Hepatocyte (in vitro differentiated cells): Measurements from ENCODE around the gene SIK2. TPM values are rescaled to one million over a fixed set of nuclear protein-coding genes. Genes with fewer than 3 reads are reported as not detected.

Experiments used
- DNase-seq: peaks from one replicate; pipeline ENCODE4 v3.0.0-alpha.2; 2016; ENCODE audit warnings: low spot score
- H2AFZ ChIP-seq: fragments of 200-600 bp; sonication (generic); 2 replicates; pipeline ENCODE4 v1.6.0; 2016; ENCODE audit warnings: antibody characterized with exemption, mild to moderate bottlenecking
- H3K27ac ChIP-seq: fragments of 200-600 bp; sonication (generic); 2 replicates; pipeline ENCODE4 v1.5.1; 2016; ENCODE audit warnings: mild to moderate bottlenecking
- H3K27me3 ChIP-seq: fragments of 200-600 bp; sonication (generic); 2 replicates; pipeline ENCODE4 v1.6.1; 2016
- H3K36me3 ChIP-seq: fragments of 200-600 bp; sonication (generic); replicated peaks from 2 replicates; pipeline ENCODE4 v1.5.1; 2016; ENCODE audit warnings: low read depth; ENCODE audit not compliant: insufficient read depth
- H3K4me1 ChIP-seq: fragments of 200-600 bp; sonication (generic); 2 replicates; pipeline ENCODE4 v1.5.1; 2016; ENCODE audit warnings: mild to moderate bottlenecking, moderate library complexity; ENCODE audit not compliant: insufficient read depth
- H3K4me2 ChIP-seq: fragments of 200-600 bp; sonication (generic); 2 replicates; pipeline ENCODE4 v1.6.0; 2016
- H3K4me3 ChIP-seq: fragments of 200-600 bp; sonication (generic); 2 replicates; pipeline ENCODE4 v1.5.1; 2016; ENCODE audit warnings: mild to moderate bottlenecking
- H3K79me2 ChIP-seq: fragments of 200-600 bp; sonication (generic); 2 replicates; pipeline ENCODE4 v1.6.0; 2017; ENCODE audit warnings: mild to moderate bottlenecking
- H3K9me2 ChIP-seq: fragments of 200-600 bp; sonication (generic); replicated peaks from 2 replicates; pipeline ENCODE4 v1.6.0; 2017; ENCODE audit warnings: mild to moderate bottlenecking; ENCODE audit not compliant: insufficient read depth
- H3K9me3 ChIP-seq: fragments of 200-600 bp; sonication (generic); 2 replicates; pipeline ENCODE4 v1.5.1; 2016; ENCODE audit warnings: low read depth, mild to moderate bottlenecking
- H4K20me1 ChIP-seq: fragments of 200-600 bp; sonication (generic); 2 replicates; pipeline ENCODE4 v1.6.0; 2016; ENCODE audit warnings: mild to moderate bottlenecking; ENCODE audit not compliant: insufficient read depth, poor library complexity, severe bottlenecking
- EZH2 ChIP-seq: fragments of 200-600 bp; sonication (generic); IDR thresholded peaks from 2 replicates; pipeline ENCODE4 v1.6.1; 2016; ENCODE audit warnings: antibody characterized with exemption, mild to moderate bottlenecking, borderline replicate concordance
- EZH2phosphoT487 ChIP-seq: fragments of 200-600 bp; sonication (generic); IDR thresholded peaks from one replicate; pipeline ENCODE4 v1.6.1; 2018; ENCODE audit warnings: antibody characterized with exemption, mild to moderate bottlenecking, low read depth, moderate library complexity; ENCODE audit not compliant: unreplicated experiment, severe bottlenecking
- WGBS: methylation state at CpG from one replicate; pipeline ENCODE4 v1.1.6; 2016; ENCODE audit warnings: low lambda C conversion rate; ENCODE audit errors: missing lambda C conversion rate; 5-methylcytosine and 5-hydroxymethylcytosine counted together
- polyA plus RNA-seq: library from polyadenylated mRNA; unstranded; fragments of >200 nt; fragmentation: Nextera tagmentation; extraction: Ambion mirVana; gene quantifications from 2 replicates; pipeline ENCODE4 v1.2.1, GENCODE V29; 2016
- total RNA-seq: library from RNA; depleted of rRNA; stranded (reverse); fragments of >200 nt; gene quantifications from 2 replicates; pipeline ENCODE4 v1.2.3, GENCODE V29; 2014
- TF ChIP-seq, protein P1 (sequence below): fragments of 200-600 bp; sonication (generic); IDR thresholded peaks from 2 replicates; pipeline ENCODE4 v1.5.1; 2016; ENCODE audit warnings: antibody characterized with exemption, mild to moderate bottlenecking; ENCODE audit not compliant: poor library complexity

Gene SIK2
- total and polyA plus RNA-seq, 2 experiments from 2014 or later: 3.1 to 22.2 TPM

DNA sequence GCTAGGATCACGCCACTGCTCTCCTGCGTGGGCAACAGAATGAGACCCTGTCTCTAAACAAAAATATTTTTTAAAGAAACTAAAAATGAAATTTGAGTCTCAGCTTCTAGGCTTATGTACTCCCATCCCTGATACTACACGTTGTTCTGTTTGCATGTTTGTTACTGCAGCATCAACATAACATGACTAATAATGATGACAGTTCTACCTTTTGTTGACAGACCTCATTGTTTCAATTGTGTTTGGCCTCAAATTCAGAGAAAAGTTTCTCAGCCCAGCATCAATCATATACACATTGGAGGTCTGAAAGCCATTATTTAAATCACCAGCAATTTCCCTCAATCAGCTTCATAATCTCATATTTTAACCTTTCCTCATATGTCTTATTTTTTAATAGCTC is 40.9 kb upstream of the SIK2 start:
- Histone ChIP-seq H2AFZ (no peak overlapping the region), H3K27ac (no peak overlapping the region), H4K20me1 (no peaks in the 10 kb centered on the region), H3K4me1 (no peaks in the 10 kb centered on the region), H3K9me3 (no peaks in the 10 kb centered on the region), H3K27me3 (no peaks in the 10 kb centered on the region), H3K9me2 (no peaks in the 10 kb centered on the region), H3K4me2 (no peak overlapping the region), H3K36me3 (no peaks in the 10 kb centered on the region), H3K79me2 (no peaks in the 10 kb centered on the region), H3K4me3 (no peak overlapping the region)
- WGBS: 85% methylated on average over 3 of the region's 3 CpGs
- no peak for TF ChIP-seq EZH2
- TF ChIP-seq EZH2phosphoT487: no peak
- TF ChIP-seq, protein P1, sequence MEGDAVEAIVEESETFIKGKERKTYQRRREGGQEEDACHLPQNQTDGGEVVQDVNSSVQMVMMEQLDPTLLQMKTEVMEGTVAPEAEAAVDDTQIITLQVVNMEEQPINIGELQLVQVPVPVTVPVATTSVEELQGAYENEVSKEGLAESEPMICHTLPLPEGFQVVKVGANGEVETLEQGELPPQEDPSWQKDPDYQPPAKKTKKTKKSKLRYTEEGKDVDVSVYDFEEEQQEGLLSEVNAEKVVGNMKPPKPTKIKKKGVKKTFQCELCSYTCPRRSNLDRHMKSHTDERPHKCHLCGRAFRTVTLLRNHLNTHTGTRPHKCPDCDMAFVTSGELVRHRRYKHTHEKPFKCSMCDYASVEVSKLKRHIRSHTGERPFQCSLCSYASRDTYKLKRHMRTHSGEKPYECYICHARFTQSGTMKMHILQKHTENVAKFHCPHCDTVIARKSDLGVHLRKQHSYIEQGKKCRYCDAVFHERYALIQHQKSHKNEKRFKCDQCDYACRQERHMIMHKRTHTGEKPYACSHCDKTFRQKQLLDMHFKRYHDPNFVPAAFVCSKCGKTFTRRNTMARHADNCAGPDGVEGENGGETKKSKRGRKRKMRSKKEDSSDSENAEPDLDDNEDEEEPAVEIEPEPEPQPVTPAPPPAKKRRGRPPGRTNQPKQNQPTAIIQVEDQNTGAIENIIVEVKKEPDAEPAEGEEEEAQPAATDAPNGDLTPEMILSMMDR: no peak
- no peak for DNase-seq

DNA sequence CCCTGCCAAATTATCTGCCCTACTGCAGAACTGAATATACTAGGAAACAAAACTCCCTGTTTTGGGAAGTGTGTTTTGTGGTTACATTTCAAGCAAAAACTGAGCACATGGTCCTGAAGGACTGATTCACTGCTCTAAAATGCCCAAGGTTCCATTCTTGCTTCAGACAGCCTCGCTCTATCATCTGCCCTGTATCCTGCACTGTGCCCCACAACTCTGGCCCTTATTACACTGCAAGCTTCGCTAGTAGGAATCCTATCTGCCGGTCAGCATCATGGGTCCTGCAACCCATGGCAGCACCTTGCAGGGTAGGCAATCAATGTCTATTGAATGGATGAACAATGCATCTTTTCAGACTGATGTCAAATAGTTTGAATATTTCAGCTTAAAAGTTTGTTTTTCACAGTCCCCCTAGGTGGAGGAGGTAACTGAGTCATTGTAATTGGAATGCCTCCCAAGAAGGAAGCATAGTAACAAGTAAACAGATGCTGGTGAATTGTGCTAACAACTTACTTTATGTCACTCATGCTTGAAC is 40.4 kb upstream of the SIK2 start:
- no peak for DNase-seq
- Histone ChIP-seq H3K36me3 (no peaks in the 10 kb centered on the region), H3K27me3 (no peaks in the 10 kb centered on the region), H4K20me1 (no peaks in the 10 kb centered on the region), H3K9me2 (no peaks in the 10 kb centered on the region), H3K27ac (no peak overlapping the region), H3K79me2 (no peaks in the 10 kb centered on the region), H3K9me3 (no peaks in the 10 kb centered on the region), H3K4me3 (no peak overlapping the region), H3K4me2 (no peak overlapping the region), H3K4me1 (no peaks in the 10 kb centered on the region), H2AFZ (no peak overlapping the region)
- TF ChIP-seq EZH2phosphoT487 (no peak), EZH2 (no peak)
- TF ChIP-seq, protein P1: no peak
- 74% methylated on average over 3 of the region's 3 CpGs for WGBS

DNA sequence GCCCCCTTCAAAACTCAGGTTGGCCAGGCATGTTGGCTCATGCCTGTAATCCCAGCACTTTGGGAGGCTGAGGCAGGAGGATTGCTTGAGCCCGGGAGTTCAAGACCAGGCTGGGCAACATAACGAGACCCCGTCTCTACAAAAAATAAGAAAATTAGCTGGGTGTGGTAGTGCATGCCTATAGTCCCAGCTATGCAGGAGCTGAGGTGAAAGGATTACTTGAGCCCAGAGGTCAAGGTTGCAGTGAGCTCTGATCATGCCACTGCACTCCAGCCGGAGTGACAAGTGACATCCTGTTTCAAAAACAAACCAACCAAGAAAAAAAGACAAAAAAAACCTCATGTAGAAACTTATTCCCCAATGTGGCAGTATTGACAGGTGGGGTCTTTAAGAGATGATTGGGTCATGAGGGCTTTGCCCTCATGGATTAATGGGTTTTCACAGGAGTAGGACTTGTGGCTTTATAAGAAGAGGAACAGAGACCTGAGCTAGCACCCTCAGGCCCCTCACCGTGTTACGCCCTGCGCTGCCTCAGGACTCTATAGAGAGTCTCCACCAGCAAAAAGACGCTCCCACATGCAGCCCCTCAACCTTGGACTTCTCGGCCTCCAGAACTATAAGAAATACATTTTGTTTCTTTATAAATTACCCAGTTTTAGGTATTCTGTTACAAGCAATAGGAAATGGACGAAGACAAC is 39.4 kb upstream of the SIK2 start:
- no peaks in the 10 kb centered on the region for H3K36me3 ChIP-seq
- no peak for DNase-seq
- H3K27ac ChIP-seq: no peak overlapping the region
- H3K4me2 ChIP-seq: no peak overlapping the region
- TF ChIP-seq EZH2phosphoT487: no peak
- TF ChIP-seq, protein P1: no peak
- no peak for TF ChIP-seq EZH2
- H3K4me1 ChIP-seq: no peaks in the 10 kb centered on the region
- H3K27me3 ChIP-seq: no peaks in the 10 kb centered on the region
- no peaks in the 10 kb centered on the region for H3K79me2 ChIP-seq
- WGBS: 91% methylated on average over 10 of the region's 10 CpGs
- no peaks in the 10 kb centered on the region for H3K9me2 ChIP-seq
- H3K9me3 ChIP-seq: no peaks in the 10 kb centered on the region
- no peak overlapping the region for H3K4me3 ChIP-seq
- no peaks in the 10 kb centered on the region for H4K20me1 ChIP-seq
- no peak overlapping the region for H2AFZ ChIP-seq
